GM12872 (cell line): ENCODE results near the gene CCL2.

Experiments
- TF ChIP-seq, protein P1 (sequence below): IDR thresholded peaks from 3 replicates; pipeline ENCODE4 v1.5.1; 2011; ENCODE audit warnings: low read depth, mild to moderate bottlenecking, low read length, moderate library complexity; ENCODE audit not compliant: insufficient read depth

CCL2 gene

DNA sequence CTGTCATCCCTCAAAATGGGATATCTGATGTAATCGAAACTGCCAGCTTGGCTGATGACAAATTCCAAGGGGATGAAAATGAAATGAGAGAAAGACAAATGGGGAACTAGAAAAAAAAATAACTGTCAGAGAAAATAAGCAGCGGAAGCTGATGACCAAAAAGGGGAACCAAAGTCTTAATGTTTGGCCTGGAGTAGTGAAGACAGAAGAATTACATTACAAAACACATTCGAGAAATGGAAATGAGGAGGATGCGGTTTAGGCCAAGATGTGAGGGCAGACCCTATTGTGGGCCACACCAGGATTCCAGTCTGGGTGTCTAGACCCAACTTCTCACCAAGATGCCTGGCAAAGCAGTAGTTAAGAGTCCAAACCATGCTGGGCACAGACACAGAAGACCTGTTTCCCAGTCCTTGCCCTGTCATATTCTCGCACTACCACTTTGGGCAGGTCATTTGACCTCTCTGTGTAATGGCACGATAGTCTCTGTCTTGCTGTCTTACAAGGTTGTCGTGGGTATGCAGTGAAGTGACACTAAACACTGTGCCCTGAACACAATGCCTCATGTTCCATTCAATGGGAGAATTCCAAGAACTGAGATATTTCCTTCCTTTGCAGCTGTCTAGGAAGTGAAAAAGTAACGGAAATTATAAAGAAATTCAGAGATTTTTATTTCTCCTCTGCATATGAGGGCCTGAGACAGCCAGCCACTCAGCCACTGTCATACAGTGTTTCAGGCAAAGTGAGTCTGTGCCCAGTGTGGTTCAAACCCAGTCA is 12.3 kb upstream of the CCL2 start:
- TF ChIP-seq, protein P1, sequence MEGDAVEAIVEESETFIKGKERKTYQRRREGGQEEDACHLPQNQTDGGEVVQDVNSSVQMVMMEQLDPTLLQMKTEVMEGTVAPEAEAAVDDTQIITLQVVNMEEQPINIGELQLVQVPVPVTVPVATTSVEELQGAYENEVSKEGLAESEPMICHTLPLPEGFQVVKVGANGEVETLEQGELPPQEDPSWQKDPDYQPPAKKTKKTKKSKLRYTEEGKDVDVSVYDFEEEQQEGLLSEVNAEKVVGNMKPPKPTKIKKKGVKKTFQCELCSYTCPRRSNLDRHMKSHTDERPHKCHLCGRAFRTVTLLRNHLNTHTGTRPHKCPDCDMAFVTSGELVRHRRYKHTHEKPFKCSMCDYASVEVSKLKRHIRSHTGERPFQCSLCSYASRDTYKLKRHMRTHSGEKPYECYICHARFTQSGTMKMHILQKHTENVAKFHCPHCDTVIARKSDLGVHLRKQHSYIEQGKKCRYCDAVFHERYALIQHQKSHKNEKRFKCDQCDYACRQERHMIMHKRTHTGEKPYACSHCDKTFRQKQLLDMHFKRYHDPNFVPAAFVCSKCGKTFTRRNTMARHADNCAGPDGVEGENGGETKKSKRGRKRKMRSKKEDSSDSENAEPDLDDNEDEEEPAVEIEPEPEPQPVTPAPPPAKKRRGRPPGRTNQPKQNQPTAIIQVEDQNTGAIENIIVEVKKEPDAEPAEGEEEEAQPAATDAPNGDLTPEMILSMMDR: no peak

DNA sequence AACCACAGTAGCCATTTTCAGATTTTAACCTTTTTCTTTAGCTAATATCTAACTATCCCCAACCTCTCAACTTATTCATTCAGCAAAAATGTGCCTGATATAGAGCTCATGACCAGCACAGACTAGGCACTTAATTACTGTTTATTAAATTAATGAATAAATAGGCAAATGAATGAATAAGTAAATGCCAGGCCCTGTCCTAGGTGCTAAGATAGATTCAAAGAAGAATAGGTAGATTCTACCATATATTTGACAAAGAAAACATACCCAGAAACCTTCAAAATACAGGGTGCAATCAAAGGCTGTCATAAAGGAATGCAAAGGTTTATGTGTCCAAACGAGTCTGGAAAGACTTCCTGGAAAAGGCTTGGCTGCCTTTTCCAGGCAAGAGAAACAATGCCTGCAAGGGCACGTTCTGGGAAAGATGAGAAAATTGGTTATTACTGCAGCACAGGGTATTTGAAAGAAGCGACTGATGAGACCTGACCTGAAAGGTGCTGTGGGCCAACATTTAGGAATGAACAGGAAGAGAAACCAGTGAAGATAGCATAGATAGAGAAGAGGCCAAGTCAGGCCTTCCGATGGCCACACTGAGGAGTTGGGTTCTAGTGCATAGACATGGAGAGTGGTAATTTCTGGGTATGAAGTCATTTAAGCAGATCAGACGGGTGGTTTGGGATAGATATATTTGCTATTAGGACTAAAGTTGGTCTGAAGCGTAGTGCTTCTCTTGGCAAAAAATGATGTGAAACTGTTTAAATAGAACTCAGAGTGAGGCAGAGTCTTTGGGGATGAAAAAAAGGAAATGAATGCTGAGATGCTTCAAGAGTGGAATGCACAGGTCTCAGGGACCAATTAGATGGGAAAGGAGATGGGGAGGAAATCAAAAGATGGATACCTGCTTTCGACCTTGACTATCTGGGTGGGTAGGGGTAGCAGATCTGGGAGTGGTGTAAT is 11.4 kb upstream of the CCL2 start:
- TF ChIP-seq, protein P1: no peak

DNA sequence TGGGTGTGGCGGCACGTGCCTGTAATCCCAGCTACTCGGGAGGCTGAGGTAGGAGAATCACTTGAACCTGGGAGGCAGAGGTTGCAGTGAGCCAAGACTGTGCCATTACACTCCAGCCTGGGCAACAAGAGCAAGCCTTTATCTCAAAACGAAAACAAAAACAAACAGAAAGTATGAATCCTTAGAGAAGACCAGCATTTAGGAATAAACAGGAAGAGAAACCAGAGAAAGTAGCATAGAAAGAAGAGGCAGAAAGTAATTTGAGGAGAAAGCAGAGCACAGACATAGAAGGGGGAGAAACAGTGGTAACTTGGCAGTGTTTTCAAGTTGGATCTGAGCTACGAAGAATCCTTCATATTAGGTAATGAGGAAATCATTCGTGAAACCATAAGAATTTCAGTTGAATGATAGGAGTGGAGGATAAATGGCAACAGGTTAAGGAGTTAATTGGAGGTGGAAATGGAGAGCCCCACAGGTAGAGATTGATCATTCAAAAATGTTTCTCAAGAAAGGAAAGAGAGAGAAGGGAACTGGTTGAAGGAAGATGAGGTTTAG is 9.7 kb upstream of the CCL2 start:
- TF ChIP-seq, protein P1: no peak

GRCh38 chr17:34246446-34246845 is 8.6 kb upstream of the CCL2 start:
- TF ChIP-seq, protein P1: no peak

DNA sequence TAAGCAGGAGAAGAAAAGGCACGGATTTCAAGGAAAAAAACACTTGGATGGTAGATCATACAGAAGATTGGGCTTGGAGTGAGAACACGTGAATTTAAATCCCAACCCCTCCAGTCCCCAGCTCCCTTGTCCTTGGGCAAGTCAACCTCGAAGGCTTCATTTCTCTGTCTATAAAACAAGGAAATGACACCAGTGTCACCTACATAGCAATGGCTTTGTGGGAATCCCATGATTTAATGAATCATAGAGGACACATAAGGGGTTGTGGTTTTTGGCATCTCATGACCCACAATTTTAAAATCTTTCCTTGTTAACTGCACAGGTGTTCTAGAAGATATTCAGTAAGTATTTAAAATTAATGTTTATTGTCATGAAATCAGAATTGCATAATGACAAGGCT is 8.2 kb upstream of the CCL2 start:
- TF ChIP-seq, protein P1: no peak

DNA sequence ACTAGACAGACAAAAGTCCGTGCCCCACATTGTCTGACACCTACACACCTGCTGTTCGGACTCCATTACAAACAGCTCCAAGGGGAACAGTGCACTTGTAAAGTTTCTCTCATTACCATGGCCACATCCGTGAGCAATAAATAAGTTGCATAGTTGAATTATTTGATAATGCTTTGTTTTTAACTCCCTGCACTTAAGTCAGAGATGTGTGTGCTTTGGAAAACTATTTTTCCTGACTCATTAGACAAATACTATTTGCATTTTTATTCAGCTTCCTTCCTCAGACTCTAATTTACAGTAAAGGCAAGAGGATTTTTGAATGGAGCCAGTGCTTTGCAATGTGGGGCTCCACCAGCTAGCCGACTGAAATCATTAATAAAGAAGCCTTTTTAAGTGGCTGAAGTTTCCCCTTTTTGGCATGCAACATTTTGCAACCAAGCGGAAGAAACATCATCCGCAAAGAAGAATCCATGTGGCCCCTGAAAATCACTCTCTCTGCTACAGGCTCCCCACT is 6.5 kb upstream of the CCL2 start:
- TF ChIP-seq, protein P1: no peak

GRCh38 chr17:34249061-34249460 is 6.0 kb upstream of the CCL2 start:
- TF ChIP-seq, protein P1: no peak
